Measurements from ENCODE around the gene FAM114A2. TPM values are rescaled to one million over a fixed set of nuclear protein-coding genes. Genes with fewer than 3 reads are reported as not detected.
A peak's percentile ranks its signal among the peaks of the same experiment; 100 is the strongest.

Gene FAM114A2
- total RNA-seq, 6 experiments from 2014 or later: 5.0 to 20.2 (median 15.5) TPM

DNA sequence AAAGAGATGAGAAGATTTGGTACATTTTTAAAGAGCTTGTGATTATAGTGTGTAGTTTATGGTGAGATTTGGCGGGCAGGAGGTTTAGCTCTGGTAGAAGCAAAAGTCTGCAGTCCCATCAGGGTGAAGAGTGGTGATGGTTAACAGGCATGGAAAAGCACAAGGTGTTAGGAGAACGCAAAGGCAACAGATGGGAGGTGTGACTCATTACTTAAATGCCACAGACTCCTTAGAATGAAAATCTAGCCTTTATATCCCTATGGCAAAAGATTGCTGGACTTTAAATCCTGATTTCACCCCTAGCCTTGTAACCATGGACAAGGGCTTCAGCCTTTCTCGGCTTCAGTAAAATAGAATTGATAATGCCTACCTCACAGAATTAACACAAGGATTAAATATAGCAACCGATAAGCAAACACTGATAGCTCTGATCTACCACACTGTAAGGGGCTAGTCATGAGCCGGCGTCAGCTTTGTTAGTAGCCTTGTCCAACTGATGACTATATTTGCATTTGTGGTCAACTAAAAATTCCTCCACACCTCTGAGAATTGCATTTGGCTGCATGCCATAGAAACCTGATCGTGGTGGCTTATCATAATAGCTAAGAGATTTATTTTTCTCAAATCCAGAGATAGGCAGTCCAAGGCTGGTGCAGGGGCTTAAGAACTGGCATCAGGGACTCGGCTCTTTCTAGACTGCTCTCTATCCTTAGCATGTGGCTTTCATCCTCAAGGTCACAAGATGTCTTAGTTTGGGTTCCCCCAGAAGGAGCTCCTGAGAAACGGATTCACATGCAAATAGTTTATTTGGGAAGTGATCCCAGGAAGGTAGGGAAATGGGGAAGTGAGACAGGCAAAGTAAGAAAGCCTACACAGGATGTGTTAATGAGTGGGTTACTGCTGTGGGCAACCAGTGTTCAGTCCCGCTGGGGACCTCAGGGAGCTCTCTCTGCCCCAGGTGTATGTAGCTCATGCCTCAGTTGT, 19.6 kb upstream of the FAM114A2 start:
- H3K4me1 ChIP-seq: peaks cover 0 to 11% (median 5%) of the 10 kb centered on the region in 4 donors
- TF ChIP-seq, protein P1, sequence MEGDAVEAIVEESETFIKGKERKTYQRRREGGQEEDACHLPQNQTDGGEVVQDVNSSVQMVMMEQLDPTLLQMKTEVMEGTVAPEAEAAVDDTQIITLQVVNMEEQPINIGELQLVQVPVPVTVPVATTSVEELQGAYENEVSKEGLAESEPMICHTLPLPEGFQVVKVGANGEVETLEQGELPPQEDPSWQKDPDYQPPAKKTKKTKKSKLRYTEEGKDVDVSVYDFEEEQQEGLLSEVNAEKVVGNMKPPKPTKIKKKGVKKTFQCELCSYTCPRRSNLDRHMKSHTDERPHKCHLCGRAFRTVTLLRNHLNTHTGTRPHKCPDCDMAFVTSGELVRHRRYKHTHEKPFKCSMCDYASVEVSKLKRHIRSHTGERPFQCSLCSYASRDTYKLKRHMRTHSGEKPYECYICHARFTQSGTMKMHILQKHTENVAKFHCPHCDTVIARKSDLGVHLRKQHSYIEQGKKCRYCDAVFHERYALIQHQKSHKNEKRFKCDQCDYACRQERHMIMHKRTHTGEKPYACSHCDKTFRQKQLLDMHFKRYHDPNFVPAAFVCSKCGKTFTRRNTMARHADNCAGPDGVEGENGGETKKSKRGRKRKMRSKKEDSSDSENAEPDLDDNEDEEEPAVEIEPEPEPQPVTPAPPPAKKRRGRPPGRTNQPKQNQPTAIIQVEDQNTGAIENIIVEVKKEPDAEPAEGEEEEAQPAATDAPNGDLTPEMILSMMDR (IDR thresholded peaks at IDR 0.05): no peak
- no peak for TF ChIP-seq POLR2A (IDR thresholded peaks at IDR 0.05)
- no peak overlapping the region for H3K4me3 ChIP-seq
- H3K27me3 ChIP-seq: no peaks in the 10 kb centered on the region
- peak in 2 of 4 donors; percentile 21 to 23 for ATAC-seq
- no peaks in the 10 kb centered on the region for H3K9me3 ChIP-seq
- peaks cover 0 to 8% (median 0%) of the 10 kb centered on the region in 4 donors for H3K36me3 ChIP-seq
- no peak overlapping the region for H3K27ac ChIP-seq
- WGBS (ENCODE audit: insufficient coverage, low coverage, low lambda C conversion rate, missing lambda C conversion rate): 61% methylated on average over 7 of the region's 10 CpGs
- no peak for DNase-seq
- intact Hi-C loops (cut with DNase I): no loop called here

DNA sequence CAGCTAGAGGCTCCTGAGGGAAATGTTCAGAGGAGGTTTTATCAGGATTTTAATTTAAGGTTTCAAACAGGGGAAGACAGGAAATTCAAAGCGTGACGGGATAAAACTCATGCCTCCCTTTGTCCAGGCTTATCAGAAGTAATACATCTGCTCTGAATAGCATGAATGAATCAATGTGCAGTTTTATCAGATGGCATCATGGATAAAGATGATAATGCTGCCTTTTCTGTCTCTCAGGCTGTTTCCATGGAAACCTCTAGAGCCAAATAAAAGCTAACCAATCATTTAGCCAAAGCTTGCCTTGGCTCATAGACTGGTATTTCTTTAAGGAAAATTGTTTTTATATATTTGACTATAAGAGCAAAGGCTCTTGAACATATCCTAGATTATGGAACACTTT, 16.5 kb upstream of the FAM114A2 start:
- WGBS (ENCODE audit: insufficient coverage, low coverage, low lambda C conversion rate, missing lambda C conversion rate): 82% methylated on average over 2 of the region's 2 CpGs
- no peak for ATAC-seq
- TF ChIP-seq, protein P1 (IDR thresholded peaks at IDR 0.05): no peak
- no peak for TF ChIP-seq POLR2A (IDR thresholded peaks at IDR 0.05)
- H3K27me3 ChIP-seq: no peaks in the 10 kb centered on the region
- no peaks in the 10 kb centered on the region for H3K9me3 ChIP-seq
- peaks cover 0 to 8% (median 4%) of the 10 kb centered on the region in 4 donors for H3K36me3 ChIP-seq
- no peak overlapping the region for H3K4me3 ChIP-seq
- no peak for DNase-seq
- intact Hi-C loops (cut with DNase I): no loop called here
- no peak overlapping the region for H3K27ac ChIP-seq
- H3K4me1 ChIP-seq: peaks cover 0 to 11% (median 5%) of the 10 kb centered on the region in 4 donors

DNA sequence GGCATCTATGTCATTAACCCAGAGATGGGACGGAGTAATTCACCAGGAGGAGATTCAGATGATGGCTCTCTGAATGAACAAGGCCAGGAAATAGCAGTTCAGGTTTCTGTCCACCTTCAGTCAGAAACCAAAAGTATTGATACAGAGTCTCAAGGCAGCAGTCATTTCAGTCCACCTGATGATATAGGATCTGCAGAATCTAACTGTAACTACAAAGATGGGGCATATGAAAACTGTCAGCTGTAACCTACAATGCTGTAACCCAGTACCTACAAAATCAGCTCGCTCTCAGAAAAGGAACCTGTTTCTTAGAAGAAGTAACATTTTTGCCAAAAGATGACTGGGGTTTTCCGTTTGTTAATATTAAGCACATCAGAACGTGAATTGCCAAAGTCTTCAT, 14.8 kb upstream of the FAM114A2 start:
- H3K4me3 ChIP-seq: no peak overlapping the region
- H3K4me1 ChIP-seq: no peaks in the 10 kb centered on the region
- 62% methylated on average over 2 of the region's 4 CpGs for WGBS (ENCODE audit: insufficient coverage, low coverage, low lambda C conversion rate, missing lambda C conversion rate)
- intact Hi-C loops (cut with DNase I): no loop called here
- no peak for DNase-seq
- H3K27me3 ChIP-seq: no peaks in the 10 kb centered on the region
- ATAC-seq: no peak
- TF ChIP-seq, protein P1 (IDR thresholded peaks at IDR 0.05): no peak
- TF ChIP-seq POLR2A (IDR thresholded peaks at IDR 0.05): no peak
- H3K36me3 ChIP-seq: peaks cover 0 to 8% (median 4%) of the 10 kb centered on the region in 4 donors
- H3K9me3 ChIP-seq: no peaks in the 10 kb centered on the region
- H3K27ac ChIP-seq: no peak overlapping the region

DNA sequence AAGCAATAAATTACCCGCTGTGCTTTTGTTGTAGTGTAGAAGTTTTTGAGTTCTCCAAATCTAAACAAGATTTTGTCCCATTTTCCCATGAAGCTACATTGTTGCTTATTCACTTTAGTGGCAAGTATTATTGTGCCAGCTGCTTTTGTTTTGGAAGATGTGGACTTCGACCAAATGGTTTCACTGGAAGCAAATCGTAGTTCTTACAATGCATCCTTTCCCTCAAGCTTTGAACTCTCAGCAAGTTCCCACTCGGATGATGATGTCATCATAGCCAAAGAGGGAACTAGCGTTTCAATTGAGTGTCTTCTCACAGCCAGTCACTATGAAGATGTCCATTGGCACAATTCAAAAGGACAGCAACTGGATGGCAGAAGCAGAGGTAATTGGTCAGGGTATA, 10.9 kb upstream of the FAM114A2 start:
- H3K4me1 ChIP-seq: no peaks in the 10 kb centered on the region
- DNase-seq: no peak
- H3K27me3 ChIP-seq: no peaks in the 10 kb centered on the region
- ATAC-seq: no peak
- TF ChIP-seq, protein P1 (IDR thresholded peaks at IDR 0.05): no peak
- TF ChIP-seq POLR2A (IDR thresholded peaks at IDR 0.05): no peak
- no peak overlapping the region for H3K27ac ChIP-seq
- no peaks in the 10 kb centered on the region for H3K9me3 ChIP-seq
- no peak overlapping the region for H3K4me3 ChIP-seq
- peaks cover 0 to 8% (median 4%) of the 10 kb centered on the region in 4 donors for H3K36me3 ChIP-seq
- intact Hi-C loops (cut with DNase I): no loop called here
- WGBS (ENCODE audit: insufficient coverage, low coverage, low lambda C conversion rate, missing lambda C conversion rate): 68% methylated on average over 5 of the region's 5 CpGs

Data from right lobe of liver (tissue), 6 donors.